Daoy (cell line): ENCODE data around the gene HEATR3. TPM values are rescaled to one million over a fixed set of nuclear protein-coding genes. Genes with fewer than 3 reads are reported as not detected.
A peak's percentile ranks its signal among the peaks of the same experiment; 100 is the strongest.

ENCODE experiments used
- DNase-seq: peaks from one replicate; pipeline ENCODE4 v3.0.0-alpha.2; 2015; ENCODE audit warnings: low read depth
- total RNA-seq: library from RNA; depleted of rRNA; stranded (reverse); fragments of >200 nt; shearing (Covaris generic); gene quantifications from 2 replicates; pipeline ENCODE4 v1.2.3, GENCODE V29; 2014; rRNA removed

HEATR3 gene
- 32.3 and 46.6 TPM in 2 replicates for total RNA-seq

- DNase-seq: peak; percentile 92
Measured at GRCh38 chr16:50065624-50066481, at the start of gene HEATR3. Gene HEATR3 (plus strand): TSS chr16:50065970. CDS start chr16:50066132, 162 bp downstream.

GRCh38 chr16:50017553-50017952 is 48.2 kb upstream of the HEATR3 start:
- no peak for DNase-seq

- DNase-seq: peak; percentile 10
Measured at GRCh38 chr16:50021544-50021943, 44.2 kb upstream of the HEATR3 start.

- DNase-seq: no peak
Measured at GRCh38 chr16:50023641-50024040, 42.1 kb upstream of the HEATR3 start.

GRCh38 chr16:50024207-50024606 is 41.6 kb upstream of the HEATR3 start:
- DNase-seq: no peak

- DNase-seq: peak; percentile 94
Measured at GRCh38 chr16:50024684-50025536, 40.9 kb upstream of the HEATR3 start, which contains the start of gene CNEP1R1. Gene CNEP1R1 (plus strand): TSS chr16:50025225. CDS start chr16:50025316, 91 bp downstream.

- no peak for DNase-seq
Measured at GRCh38 chr16:50025537-50025931, 40.2 kb upstream of the HEATR3 start.

GRCh38 chr16:50027829-50028228 is 37.9 kb upstream of the HEATR3 start:
- DNase-seq: no peak

- DNase-seq: no peak
Measured at GRCh38 chr16:50035468-50035992, 30.2 kb upstream of the HEATR3 start.

- no peak for DNase-seq
Measured at GRCh38 chr16:50036426-50036825, 29.3 kb upstream of the HEATR3 start.

GRCh38 chr16:50037662-50038220 is 28.0 kb upstream of the HEATR3 start:
- DNase-seq: no peak

- no peak for DNase-seq
Measured at GRCh38 chr16:50038286-50038685, 27.5 kb upstream of the HEATR3 start.

GRCh38 chr16:50038756-50039529 is 26.8 kb upstream of the HEATR3 start:
- no peak for DNase-seq

- DNase-seq: no peak
Measured at GRCh38 chr16:50040018-50040417, 25.8 kb upstream of the HEATR3 start.

- DNase-seq: no peak
Measured at GRCh38 chr16:50040710-50041109, 25.1 kb upstream of the HEATR3 start.

- DNase-seq: no peak
Measured at GRCh38 chr16:50043358-50043757, 22.4 kb upstream of the HEATR3 start.

- DNase-seq: no peak
Measured at GRCh38 chr16:50045412-50045811, 20.4 kb upstream of the HEATR3 start.

- no peak for DNase-seq
Measured at GRCh38 chr16:50046853-50047252, 18.9 kb upstream of the HEATR3 start.

GRCh38 chr16:50047864-50048263 is 17.9 kb upstream of the HEATR3 start:
- no peak for DNase-seq

- DNase-seq: no peak
Measured at GRCh38 chr16:50050802-50051201, 15.0 kb upstream of the HEATR3 start.

GRCh38 chr16:50056226-50056625 is 9.5 kb upstream of the HEATR3 start:
- DNase-seq: no peak
